K562 (cell line): ENCODE measurements around the gene SBNO1. TPM values are rescaled to one million over a fixed set of nuclear protein-coding genes. Genes with fewer than 3 reads are reported as not detected.
A peak's percentile ranks its signal among the peaks of the same experiment; 100 is the strongest.

ENCODE experiments used
- ATAC-seq: fragments of 200-7000 bp; cut with Tn5 transposase; 3 replicates; pipeline ENCODE4 v1.9.1; 2020; ENCODE audit warnings: moderate library complexity
- BruUV-seq: library from RNA; stranded (reverse); fragments of 400-500 nt; replicated peaks from 2 replicates; lab custom pipeline; 2021; lab: Mats Ljungman, UMichigan
- CTCF ChIA-PET: fragments of 300-600 bp; formaldehyde crosslinking; extraction: SDS; loops from one replicate; lab custom pipeline; 2021; ENCODE audit warnings: low intra/inter-chr PET ratio; lab: Yijun Ruan, JAX
- POLR2A ChIA-PET: fragments of 300-600, 350-650 bp; sonication (Branson Sonifier 250); formaldehyde crosslinking; extraction: SDS; loops from one replicate; lab custom pipeline; 2021; ENCODE audit warnings: antibody characterized with exemption, inconsistent platforms; lab: Yijun Ruan, JAX
- DNase-seq, 4 experiments: peaks; one replicate each; pipeline versions ENCODE4 v3.0.0 to v3.0.0-alpha.2; 2011 to 2018; ENCODE audit warnings: low spot score in 3 of 4, mixed read lengths in 3 of 4; ENCODE audit errors: extremely low read depth in 1 of 4
- FAIRE-seq: peaks from 2 replicates; lab custom pipeline; 2011; peaks lifted over from hg19 to GRCh38; lab: Jason Lieb, UNC
- H2AFZ ChIP-seq: 2 replicates; pipeline ENCODE4 v1.6.0; 2011; ENCODE audit warnings: low read depth, low read length, control low read depth, inconsistent platforms
- H3K27ac ChIP-seq: fragments of 200-600 bp; 3 replicates; pipeline ENCODE4 v1.8.0; 2011; ENCODE audit warnings: low read depth, mild to moderate bottlenecking, control low read depth, inconsistent platforms, low read length, moderate library complexity, mixed read lengths; ENCODE audit errors: extremely low read depth
- H3K27me3 ChIP-seq, 2 experiments: fragments of 300-600 bp in 1 of 2; 2 replicates in 1 of 2; 3 replicates in 1 of 2; pipeline versions ENCODE4 v1.6.0 to v1.8.0; 2011; ENCODE audit warnings: inconsistent platforms in 2 of 2, low read length in 2 of 2, mild to moderate bottlenecking in 1 of 2, mixed read lengths in 1 of 2, moderate library complexity in 1 of 2; ENCODE audit not compliant: control insufficient read depth in 2 of 2, insufficient read depth in 2 of 2
- H3K36me3 ChIP-seq: fragments of 300-600 bp; 3 replicates; pipeline ENCODE4 v1.8.0; 2011; ENCODE audit warnings: mild to moderate bottlenecking, low read length, inconsistent platforms; ENCODE audit not compliant: control insufficient read depth, insufficient read depth
- H3K4me1 ChIP-seq, 2 experiments: fragments of 200-600 bp in 1 of 2; replicated peaks in 1 of 2; 2 replicates in 1 of 2; 3 replicates in 1 of 2; pipeline versions ENCODE4 v1.5.1 to v1.8.0; 2011; ENCODE audit warnings: inconsistent platforms in 2 of 2, low read length in 2 of 2, mild to moderate bottlenecking in 1 of 2, mixed read lengths in 1 of 2, moderate library complexity in 1 of 2; ENCODE audit not compliant: control insufficient read depth in 2 of 2, insufficient read depth in 2 of 2
- H3K4me2 ChIP-seq: 2 replicates; pipeline ENCODE4 v1.6.1; 2011; ENCODE audit warnings: low read length, control low read depth, inconsistent platforms, mixed read lengths; ENCODE audit not compliant: insufficient read depth
- H3K4me3 ChIP-seq: fragments of 200-600 bp; sonication (generic), shearing (Covaris generic); 2 replicates; pipeline ENCODE4 v1.5.1; 2016; ENCODE audit warnings: control low read depth, inconsistent platforms
- H3K79me2 ChIP-seq: fragments of 200-600 bp; 3 replicates; pipeline ENCODE4 v1.8.0; 2011; ENCODE audit warnings: low read length, inconsistent platforms; ENCODE audit not compliant: control insufficient read depth, insufficient read depth
- H3K9ac ChIP-seq, 2 experiments: 2 replicates each; pipeline versions ENCODE4 v1.6.0 to v1.6.1; 2011; ENCODE audit warnings: low read depth in 2 of 2, low read length in 2 of 2, control low read depth in 1 of 2, inconsistent platforms in 1 of 2, mild to moderate bottlenecking in 1 of 2, mixed read lengths in 1 of 2; ENCODE audit not compliant: insufficient read depth in 1 of 2
- H3K9me1 ChIP-seq: one replicate; pipeline ENCODE4 v1.6.0; 2011; ENCODE audit warnings: inconsistent platforms, mild to moderate bottlenecking, low read length, moderate library complexity; ENCODE audit not compliant: control insufficient read depth, insufficient read depth
- H3K9me3 ChIP-seq: replicated peaks from 2 replicates; pipeline ENCODE4 v1.5.1; 2011; ENCODE audit warnings: low read depth, low read length, inconsistent platforms; ENCODE audit not compliant: control insufficient read depth, insufficient read depth
- H4K20me1 ChIP-seq: replicated peaks from 2 replicates; pipeline ENCODE4 v1.6.1; 2011; ENCODE audit warnings: low read length, inconsistent platforms, mixed read lengths; ENCODE audit not compliant: control insufficient read depth, insufficient read depth
- AFF4 ChIP-seq: sonication (generic); formaldehyde crosslinking; IDR thresholded peaks from 2 replicates; pipeline ENCODE4 v1.8.0; 2023; ENCODE audit warnings: mild to moderate bottlenecking, missing genetic modification reagents
- BCOR ChIP-seq: fragments of 450-650 bp; IDR thresholded peaks from 2 replicates; pipeline ENCODE4 v1.6.1; 2016
- CBX1 ChIP-seq: sonication (generic); IDR thresholded peaks from 2 replicates; pipeline ENCODE4 v1.6.1; 2016; ENCODE audit warnings: antibody characterized with exemption, low read depth, mild to moderate bottlenecking
- DMBX1 ChIP-seq: fragments of 250-450 bp; sonication (Bioruptor Pico); IDR thresholded peaks from 2 replicates; pipeline ENCODE4 v1.8.0; 2022; ENCODE audit warnings: inconsistent platforms, mild to moderate bottlenecking, moderate library complexity, borderline replicate concordance
- GTF2E2 ChIP-seq: fragments of 200-800 bp; sonication (Bioruptor generic); IDR thresholded peaks from 2 replicates; pipeline ENCODE4 v1.6.1; 2016; ENCODE audit warnings: missing genetic modification characterization, missing compliant biosample characterization
- HDAC1 ChIP-seq, 2 experiments: fragments of 450-650 bp; IDR thresholded peaks; 2 replicates each; pipeline ENCODE4 v1.6.1; 2016 to 2017; ENCODE audit warnings: inconsistent platforms in 1 of 2, mild to moderate bottlenecking in 1 of 2, moderate library complexity in 1 of 2
- MAZ ChIP-seq, 2 experiments: fragments of 450-650 bp in 1 of 2; sonication (generic) in 1 of 2; formaldehyde crosslinking; IDR thresholded peaks in 1 of 2; conservative IDR thresholded peaks in 1 of 2; 2 replicates each; pipeline versions ENCODE4 v1.4.0 to v1.5.0; 2020; ENCODE audit warnings: mild to moderate bottlenecking in 1 of 2, missing genetic modification reagents in 1 of 2
- RFX7 ChIP-seq: fragments of 250-450 bp; sonication (Bioruptor Pico); IDR thresholded peaks from 2 replicates; pipeline ENCODE4 v1.5.1; 2021; ENCODE audit warnings: mild to moderate bottlenecking
- SPI1 ChIP-seq: IDR thresholded peaks from 2 replicates; pipeline ENCODE4 v1.6.1; 2011; ENCODE audit warnings: low read depth, low read length, control low read depth, borderline replicate concordance
- TRIM24 ChIP-seq, 2 experiments: fragments of 450-650 bp; IDR thresholded peaks; 2 replicates each; pipeline ENCODE4 v1.6.1; 2016
- ZNF347 ChIP-seq: fragments of 450-650 bp; formaldehyde crosslinking; IDR thresholded peaks from 2 replicates; pipeline ENCODE4 v1.4.0; 2020; ENCODE audit warnings: low read depth, mild to moderate bottlenecking, moderate library complexity
- ZNF780A ChIP-seq: fragments of 250-450 bp; sonication (Bioruptor Pico); IDR thresholded peaks from 2 replicates; pipeline ENCODE4 v1.5.0; 2021; ENCODE audit warnings: mild to moderate bottlenecking
- WGBS: fragments of 100-300 bp; shearing (Covaris generic); methylation state at CpG from one replicate; pipeline ENCODE4 v1.1.6; 2016; ENCODE audit warnings: low coverage, mixed read lengths; ENCODE audit not compliant: insufficient coverage; ENCODE audit errors: missing lambda C conversion rate; 5-methylcytosine and 5-hydroxymethylcytosine counted together
- in situ Hi-C: fragments of 300-500 bp; cut with MboI; formaldehyde crosslinking; loops from 4 replicates; pipeline ENCODE4 v1.15.0; 2018; ENCODE audit warnings: inconsistent platforms, mixed read lengths
- intact Hi-C: fragments of 100-400 bp; cut with micrococcal nuclease; formaldehyde crosslinking; loops from 2 replicates; pipeline ENCODE4 v1.14.2; 2022
- polyA plus RNA-seq, 8 experiments: library from polyadenylated mRNA; depleted of rRNA in 4 of 8; stranded (reverse) in 5 of 8; unstranded in 3 of 8; fragments of >200 nt; fragmentation: Nextera tagmentation in 2 of 8; fragmentation: Illumina TruSeq in 1 of 8; extraction: Ambion mirVana in 2 of 8; extraction: Trizol in 1 of 8; gene quantifications; 2 replicates each; pipeline versions ENCODE4 v1.2.1 to v1.2.3, GENCODE V29; 2011 to 2014; ENCODE audit warnings: inconsistent platforms in 1 of 8, missing spikeins in 1 of 8
- total RNA-seq, 7 experiments: library from RNA; depleted of rRNA in 6 of 7; stranded (reverse); fragments of >200 nt in 6 of 7; fragmentation: Illumina TruSeq in 2 of 7; extraction: Trizol in 2 of 7; gene quantifications; 2 replicates each; pipeline versions ENCODE4 v1.2.1 to v1.2.3, GENCODE V29; 2011 to 2021; ENCODE audit warnings: low replicate concordance in 1 of 7
- TF ChIP-seq, protein P1 (sequence below): sonication (generic); formaldehyde crosslinking; IDR thresholded peaks from 2 replicates; pipeline ENCODE4 v1.8.1; 2023; ENCODE audit warnings: mild to moderate bottlenecking, missing genetic modification reagents
- TF ChIP-seq, protein P2 (sequence below): sonication (generic); formaldehyde crosslinking; IDR thresholded peaks from 2 replicates; pipeline ENCODE4 v1.8.0; 2022; ENCODE audit warnings: missing genetic modification reagents, mild to moderate bottlenecking, borderline replicate concordance

The SBNO1 gene
- total and polyA plus RNA-seq, 9 of the 15 experiments (the other 6 are each of a cell fraction or from before 2014, with no cell fraction given): 14.9 to 77.1 (median 35.9) TPM

GRCh38 chr12:123384318-123384993 is 19.8 kb upstream of the SBNO1 start (continued):
- TF ChIP-seq AFF4: peak; percentile 94; the same call in 1 of the 2 replicates
- TF ChIP-seq ZNF780A: no peak
- TF ChIP-seq, protein P1, sequence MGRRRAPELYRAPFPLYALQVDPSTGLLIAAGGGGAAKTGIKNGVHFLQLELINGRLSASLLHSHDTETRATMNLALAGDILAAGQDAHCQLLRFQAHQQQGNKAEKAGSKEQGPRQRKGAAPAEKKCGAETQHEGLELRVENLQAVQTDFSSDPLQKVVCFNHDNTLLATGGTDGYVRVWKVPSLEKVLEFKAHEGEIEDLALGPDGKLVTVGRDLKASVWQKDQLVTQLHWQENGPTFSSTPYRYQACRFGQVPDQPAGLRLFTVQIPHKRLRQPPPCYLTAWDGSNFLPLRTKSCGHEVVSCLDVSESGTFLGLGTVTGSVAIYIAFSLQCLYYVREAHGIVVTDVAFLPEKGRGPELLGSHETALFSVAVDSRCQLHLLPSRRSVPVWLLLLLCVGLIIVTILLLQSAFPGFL (CRISPR knock-in tag): no peak
- TF ChIP-seq, all 486 proteins: peak for 60

GRCh38 chr12:123382684-123383083 is 18.0 kb upstream of the SBNO1 start:
- FAIRE-seq (no peak), DNase-seq (peak in 1 of 4 experiments; percentile 31), ATAC-seq (no peak)
- Histone ChIP-seq H3K27ac (peak overlapping the region; percentile 94), H2AFZ (no peak overlapping the region), H3K4me3 (peak overlapping the region; percentile 67), H3K9me3 (no peaks in the 10 kb centered on the region), H3K79me2 (peaks cover 48% of the 10 kb centered on the region), H4K20me1 (peaks cover 7% of the 10 kb centered on the region; the same call in 1 of the 2 replicates), H3K36me3 (peaks cover 8% of the 10 kb centered on the region; the same call in 1 of the 3 replicates), H3K9me1 (no peaks in the 10 kb centered on the region), H3K4me2 (peak overlapping the region; percentile 90), H3K27me3 (no peaks in the 10 kb centered on the region; a peak in 1 of 5 replicates), H3K9ac (peak overlapping the region; percentile 1 to 90; a peak in 3 of 4 replicates), H3K4me1 (peaks cover 26 to 40% of the 10 kb centered on the region in 2 experiments)
- CTCF ChIA-PET: no interaction called here
- POLR2A ChIA-PET: interaction anchor here (0.5 to 7.1 kb wide), 7 partner anchors 9 to 1485 kb away, joined by 3 to 151 read pairs (median 7); partner anchors contain the start of genes RILPL2, SBNO1 and SNRNP35
- in situ Hi-C loops (loop anchor here (25.0 kb wide), 1 partner anchor 1545 kb away; no protein-coding TSS in a partner anchor), intact Hi-C loops (loop anchor here (1.0 to 10.0 kb wide), 2 partner anchors 17 to 332 kb away; partner anchors contain the start of gene ATP6V0A2)
- BruUV-seq: no TSS peak
- 75% methylated on average over 6 of the region's 14 CpGs for WGBS
- TF ChIP-seq, protein P2, sequence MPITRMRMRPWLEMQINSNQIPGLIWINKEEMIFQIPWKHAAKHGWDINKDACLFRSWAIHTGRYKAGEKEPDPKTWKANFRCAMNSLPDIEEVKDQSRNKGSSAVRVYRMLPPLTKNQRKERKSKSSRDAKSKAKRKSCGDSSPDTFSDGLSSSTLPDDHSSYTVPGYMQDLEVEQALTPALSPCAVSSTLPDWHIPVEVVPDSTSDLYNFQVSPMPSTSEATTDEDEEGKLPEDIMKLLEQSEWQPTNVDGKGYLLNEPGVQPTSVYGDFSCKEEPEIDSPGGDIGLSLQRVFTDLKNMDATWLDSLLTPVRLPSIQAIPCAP (CRISPR knock-in tag): no peak
- TF ChIP-seq BCOR (peak; percentile 99), TRIM24 (IDR thresholded peaks at IDR 0.05) (peak in 1 of 2 experiments; percentile 15; a peak in 1 of 4 replicates), RFX7 (CRISPR knock-in tag) (no peak), ZNF347 (CRISPR knock-in tag) (no peak), CBX1 (peak; percentile 95), GTF2E2 (tag) (0 out of 2 replicates have a peak, but pooled peaks have one; percentile 50), MAZ (CRISPR knock-in tag; conservative IDR thresholded peaks at IDR 0.05 in 1 of 2, IDR thresholded peaks at IDR 0.05 in 1 of 2) (0 out of 4 replicates have a peak, but pooled peaks of 1 of the 2 experiments have one; percentile 1), HDAC1 (IDR thresholded peaks at IDR 0.05) (peak in 1 of 2 experiments; percentile 42; a peak in 1 of 4 replicates), SPI1 (0 out of 2 replicates have a peak, but pooled peaks have one; percentile 30), DMBX1 (CRISPR knock-in tag) (peak; percentile 28; the same call in 1 of the 2 replicates)
